Activated T-helper 17 cell treated with anti-CD3 and anti-CD28 coated beads, Interleukin-2, amount 50 U/mL, for 72 hours (primary cell): ENCODE measurements around the gene KRTAP10-3. TPM values are rescaled to one million over a fixed set of nuclear protein-coding genes. Genes with fewer than 3 reads are reported as not detected.
"Not testable (repeated sequence)": the region's sequence is repeated elsewhere in the genome, so short reads cannot be mapped to it uniquely, and the experiment has no call there.

Source experiments
- ATAC-seq: fragments of 150-1000 bp; cut with Tn5 transposase; replicated peaks from 2 replicates; pipeline ENCODE4 v1.10.0; 2021; ENCODE audit warnings: mild to moderate bottlenecking, moderate library complexity
- H3K27ac Mint-ChIP-seq: one replicate; pipeline ENCODE4 v1.8.0; 2022; ENCODE audit warnings: mixed read lengths
- H3K27me3 Mint-ChIP-seq: one replicate; pipeline ENCODE4 v1.8.0; 2022; ENCODE audit warnings: mixed read lengths
- H3K36me3 Mint-ChIP-seq: one replicate; pipeline ENCODE4 v1.8.0; 2022; ENCODE audit warnings: low read depth, mild to moderate bottlenecking, mixed read lengths
- H3K4me1 Mint-ChIP-seq: one replicate; pipeline ENCODE4 v1.8.0; 2022; ENCODE audit warnings: mixed read lengths
- H3K4me3 Mint-ChIP-seq: one replicate; pipeline ENCODE4 v1.8.0; 2022; ENCODE audit warnings: mild to moderate bottlenecking, mixed read lengths
- H3K9me3 Mint-ChIP-seq: one replicate; pipeline ENCODE4 v1.8.0; 2022; ENCODE audit warnings: mixed read lengths
- total RNA-seq, 2 donors: library from RNA; stranded (reverse); gene quantifications; one replicate each; pipeline ENCODE4 v1.2.3, GENCODE V29; 2022

The KRTAP10-3 gene
- total RNA-seq, 2 donors from 2014 or later = not detected

DNA sequence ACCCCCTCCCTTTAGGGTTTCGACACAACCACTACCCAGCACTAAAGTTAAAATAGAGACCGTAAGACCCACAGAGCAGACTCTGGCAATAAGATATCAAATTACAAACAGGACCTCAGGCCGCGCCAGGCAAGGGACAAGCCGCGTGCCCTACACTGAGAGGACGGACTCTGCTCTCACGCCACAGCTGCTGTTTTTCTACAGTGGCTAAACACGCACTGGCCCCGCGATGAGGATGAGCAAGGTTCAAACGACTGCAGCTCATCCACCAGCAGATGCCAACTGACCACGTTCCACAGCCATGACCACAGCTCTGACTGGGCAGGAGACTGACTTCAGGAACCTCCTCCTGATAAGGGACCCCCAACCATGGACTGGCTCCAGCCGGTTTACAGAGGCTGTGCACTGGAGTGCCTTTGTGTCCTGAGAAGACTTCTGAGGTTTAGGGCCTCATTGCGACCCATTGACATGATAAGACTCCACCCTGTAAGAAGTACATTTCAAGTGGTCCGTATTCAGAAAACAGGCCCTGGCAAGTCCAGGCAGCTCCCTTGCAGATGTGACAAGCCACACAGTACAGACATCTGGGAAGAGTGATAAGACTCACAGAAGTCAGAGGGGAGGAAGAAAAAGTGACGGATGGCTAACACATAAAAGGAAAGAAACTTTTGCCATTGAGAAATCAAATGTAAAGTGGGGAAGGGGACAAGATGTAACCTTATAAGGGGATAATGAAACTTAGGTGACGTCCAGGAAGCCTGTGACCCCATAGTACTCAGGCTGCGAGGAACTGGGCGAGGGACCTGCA, 35.2 kb upstream of the KRTAP10-3 start:
- Mint-ChIP-seq H3K4me1 (no peaks in the 10 kb centered on the region), H3K36me3 (no peaks in the 10 kb centered on the region), H3K27me3 (peaks cover 7% of the 10 kb centered on the region)

DNA sequence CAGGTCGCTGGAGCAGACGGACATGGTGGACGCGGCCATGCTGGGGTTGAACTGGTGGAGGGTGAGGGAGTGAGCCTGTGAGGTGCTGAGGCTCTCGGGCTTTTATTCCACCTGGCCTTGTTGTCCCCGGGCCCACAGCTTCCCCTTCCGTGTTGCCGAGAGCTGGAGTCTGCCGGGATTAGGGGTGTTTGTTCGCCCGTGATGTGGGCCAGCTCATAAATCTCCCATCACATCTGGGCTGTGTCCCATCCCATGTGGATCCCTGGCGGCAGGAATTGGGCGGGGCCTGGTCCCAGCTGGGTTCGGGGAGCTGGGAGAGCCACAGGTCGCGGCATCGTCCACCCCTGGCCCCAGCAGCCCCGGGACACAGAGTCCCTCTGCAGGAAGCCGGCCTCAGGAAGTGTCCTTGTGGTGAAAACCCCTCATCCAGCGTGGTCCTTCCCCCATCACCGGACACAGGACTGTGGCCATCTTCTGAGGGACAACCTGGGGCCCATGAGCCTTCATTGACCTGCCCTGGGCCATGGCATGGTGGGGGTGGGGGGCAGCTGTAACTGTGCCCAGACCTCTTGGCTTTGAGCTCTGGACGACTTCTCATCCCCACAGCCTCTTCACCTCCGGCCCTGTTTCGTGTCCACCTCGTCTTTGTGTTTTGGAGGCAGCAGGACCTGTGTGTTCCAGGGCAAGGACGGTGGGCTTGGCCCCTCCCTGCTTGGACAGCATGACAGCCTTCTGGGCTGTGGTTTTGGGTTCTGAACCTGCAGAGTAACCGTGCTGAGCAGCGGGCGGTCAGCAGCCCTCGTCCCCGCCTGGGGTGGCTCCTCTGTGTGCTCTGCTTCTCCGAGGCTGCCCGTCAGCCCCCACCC, 34.1 kb upstream of the KRTAP10-3 start, which contains the start of gene KRTAP10-6:
TSS of gene KRTAP10-6 (minus strand) at position 60 of the 866 bp plus-strand sequence. CDS start at position 39, 21 bp downstream.
- Mint-ChIP-seq H3K27me3 (peaks cover 3% of the 10 kb centered on the region), H3K4me3 (no peak within 1 kb of the TSS), H3K4me1 (no peaks in the 10 kb centered on the region), H3K36me3 (no peaks in the 10 kb centered on the region), H3K9me3 (no peaks in the 10 kb centered on the region), H3K27ac (no peak within 1 kb of the TSS)
- no peak for ATAC-seq

More for the DNA sequence above, 35.2 kb upstream of the KRTAP10-3 start:
- no peak overlapping the region for H3K4me3 Mint-ChIP-seq
- no peak for ATAC-seq
- H3K9me3 Mint-ChIP-seq = peaks cover 4% of the 10 kb centered on the region
- H3K27ac Mint-ChIP-seq = no peak overlapping the region

DNA sequence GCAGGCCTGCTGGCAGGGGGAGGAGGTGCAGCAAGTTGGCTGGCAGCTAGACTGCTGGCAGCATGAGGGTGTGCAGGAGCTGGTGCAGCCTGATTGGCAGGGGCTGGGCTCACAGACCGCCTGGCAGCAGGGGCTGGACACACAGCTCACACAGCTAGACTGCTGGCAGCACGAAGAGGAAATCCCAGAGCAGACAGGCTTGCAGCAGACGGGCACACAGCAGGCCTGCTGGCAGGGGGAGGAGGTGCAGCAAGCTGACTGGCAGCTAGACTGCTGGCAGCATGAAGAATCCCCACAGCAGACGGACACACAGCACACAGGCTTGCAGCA, 33.2 kb upstream of the KRTAP10-3 start:
- H3K9me3 Mint-ChIP-seq, H3K4me3 Mint-ChIP-seq, H3K27ac Mint-ChIP-seq, H3K27me3 Mint-ChIP-seq, H3K36me3 Mint-ChIP-seq, H3K4me1 Mint-ChIP-seq, ATAC-seq: not testable (repeated sequence)

GRCh38 chr21:44590897-44591800, 32.6 kb upstream of the KRTAP10-3 start:
- H3K36me3 Mint-ChIP-seq, H3K4me1 Mint-ChIP-seq, H3K4me3 Mint-ChIP-seq, H3K27ac Mint-ChIP-seq, H3K9me3 Mint-ChIP-seq, ATAC-seq: not testable (repeated sequence)
- H3K27me3 Mint-ChIP-seq = peaks cover 14% of the 10 kb centered on the region

- Mint-ChIP-seq H3K4me1 (no peaks in the 10 kb centered on the region), H3K27me3 (peaks cover 17% of the 10 kb centered on the region), H3K9me3 (no peaks in the 10 kb centered on the region), H3K27ac (no peak overlapping the region), H3K4me3 (no peak overlapping the region), H3K36me3 (no peaks in the 10 kb centered on the region)
- no peak for ATAC-seq
Observed at GRCh38 chr21:44590311-44590721, 31.7 kb upstream of the KRTAP10-3 start.

- Mint-ChIP-seq H3K4me1 (no peaks in the 10 kb centered on the region), H3K27me3 (peaks cover 19% of the 10 kb centered on the region), H3K27ac (no peak overlapping the region), H3K36me3 (no peaks in the 10 kb centered on the region), H3K4me3 (no peak overlapping the region), H3K9me3 (no peaks in the 10 kb centered on the region)
- no peak for ATAC-seq
Observed at GRCh38 chr21:44589586-44590305, 31.2 kb upstream of the KRTAP10-3 start.

- Mint-ChIP-seq H3K27ac (no peak overlapping the region), H3K9me3 (no peaks in the 10 kb centered on the region), H3K27me3 (peaks cover 19% of the 10 kb centered on the region), H3K4me3 (no peak overlapping the region), H3K36me3 (no peaks in the 10 kb centered on the region), H3K4me1 (no peaks in the 10 kb centered on the region)
- no peak for ATAC-seq
Observed at GRCh38 chr21:44589094-44589493, 30.5 kb upstream of the KRTAP10-3 start.

- no peak for ATAC-seq
- no peaks in the 10 kb centered on the region for H3K4me1 Mint-ChIP-seq
- peaks cover 19% of the 10 kb centered on the region for H3K27me3 Mint-ChIP-seq
- H3K27ac Mint-ChIP-seq = no peak overlapping the region
- H3K36me3 Mint-ChIP-seq = no peaks in the 10 kb centered on the region
- H3K4me3 Mint-ChIP-seq = no peak overlapping the region
- H3K9me3 Mint-ChIP-seq = peaks cover 9% of the 10 kb centered on the region
Observed at GRCh38 chr21:44585892-44586291, 27.3 kb upstream of the KRTAP10-3 start.

GRCh38 chr21:44583800-44584147, 25.2 kb upstream of the KRTAP10-3 start:
- Mint-ChIP-seq H3K27me3 (peaks cover 16% of the 10 kb centered on the region), H3K4me1 (no peaks in the 10 kb centered on the region), H3K36me3 (no peaks in the 10 kb centered on the region), H3K27ac (no peak overlapping the region), H3K9me3 (peaks cover 10% of the 10 kb centered on the region), H3K4me3 (no peak overlapping the region)
- ATAC-seq = peak; percentile 100

GRCh38 chr21:44583089-44583799, 24.6 kb upstream of the KRTAP10-3 start:
- Mint-ChIP-seq H3K4me1 (no peaks in the 10 kb centered on the region), H3K9me3 (peaks cover 10% of the 10 kb centered on the region), H3K27me3 (peaks cover 16% of the 10 kb centered on the region), H3K4me3 (no peak overlapping the region), H3K27ac (no peak overlapping the region), H3K36me3 (no peaks in the 10 kb centered on the region)
- ATAC-seq = peak; percentile 4

DNA sequence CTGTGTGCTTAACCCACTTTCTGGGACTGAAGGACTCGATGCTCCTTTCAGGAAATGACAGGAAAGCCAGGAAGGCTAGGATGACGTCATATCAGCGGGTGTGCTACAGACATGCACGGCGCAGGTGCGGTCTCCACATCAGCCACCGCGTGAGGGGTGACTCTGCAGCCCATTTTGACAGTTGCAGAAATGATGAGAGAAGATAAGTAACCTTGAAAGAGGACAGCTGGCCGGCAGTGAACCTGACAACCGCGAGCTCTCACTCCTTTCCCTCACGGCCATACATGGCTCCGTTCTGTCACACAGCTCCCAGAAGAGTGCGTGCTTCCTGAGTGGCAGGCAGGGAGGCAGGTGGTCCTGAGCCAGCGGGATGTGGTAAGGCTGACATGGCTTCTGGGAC, 23.5 kb upstream of the KRTAP10-3 start:
- Mint-ChIP-seq H3K27ac (no peak overlapping the region), H3K36me3 (no peaks in the 10 kb centered on the region), H3K27me3 (peaks cover 12% of the 10 kb centered on the region), H3K4me3 (no peak overlapping the region), H3K9me3 (peaks cover 14% of the 10 kb centered on the region), H3K4me1 (no peaks in the 10 kb centered on the region)
- no peak for ATAC-seq

DNA sequence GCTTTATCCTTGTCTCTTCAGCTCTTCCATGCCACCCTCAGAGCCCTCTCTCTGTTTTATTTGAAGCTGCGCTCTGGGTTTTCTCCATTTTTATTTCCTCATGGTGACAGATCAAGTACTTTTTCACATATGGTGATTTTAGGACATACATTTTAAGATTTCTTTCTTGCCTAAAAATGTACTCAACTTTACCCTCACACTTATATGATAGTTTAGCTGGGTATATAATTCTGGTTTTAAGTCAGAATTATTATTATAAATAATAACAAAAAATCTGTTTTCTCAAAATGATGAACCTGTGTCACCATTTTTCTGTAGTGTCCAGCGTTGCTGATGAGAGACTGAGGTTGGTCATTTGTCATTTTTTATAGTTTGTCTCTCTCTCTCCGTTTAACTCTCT, 22.6 kb upstream of the KRTAP10-3 start:
- Mint-ChIP-seq H3K4me1 (no peaks in the 10 kb centered on the region), H3K27me3 (peaks cover 5% of the 10 kb centered on the region), H3K9me3 (peaks cover 17% of the 10 kb centered on the region), H3K4me3 (no peak overlapping the region), H3K27ac (no peak overlapping the region), H3K36me3 (no peaks in the 10 kb centered on the region)
- no peak for ATAC-seq

- not testable (repeated sequence) for H3K27ac Mint-ChIP-seq, H3K36me3 Mint-ChIP-seq, ATAC-seq, H3K27me3 Mint-ChIP-seq, H3K4me1 Mint-ChIP-seq, H3K4me3 Mint-ChIP-seq
- H3K9me3 Mint-ChIP-seq = peaks cover 17% of the 10 kb centered on the region
Observed at GRCh38 chr21:44580231-44580821, 21.7 kb upstream of the KRTAP10-3 start, which contains the start of gene KRTAP10-5. Gene KRTAP10-5, minus strand, starts transcription at chr21:44580604. Its CDS starts 26 bp downstream, at chr21:44580578.
